ENCODE measurements around the gene TRIM33.
A peak's percentile ranks its signal among the peaks of the same experiment; 100 is the strongest.

The TRIM33 gene

DNA sequence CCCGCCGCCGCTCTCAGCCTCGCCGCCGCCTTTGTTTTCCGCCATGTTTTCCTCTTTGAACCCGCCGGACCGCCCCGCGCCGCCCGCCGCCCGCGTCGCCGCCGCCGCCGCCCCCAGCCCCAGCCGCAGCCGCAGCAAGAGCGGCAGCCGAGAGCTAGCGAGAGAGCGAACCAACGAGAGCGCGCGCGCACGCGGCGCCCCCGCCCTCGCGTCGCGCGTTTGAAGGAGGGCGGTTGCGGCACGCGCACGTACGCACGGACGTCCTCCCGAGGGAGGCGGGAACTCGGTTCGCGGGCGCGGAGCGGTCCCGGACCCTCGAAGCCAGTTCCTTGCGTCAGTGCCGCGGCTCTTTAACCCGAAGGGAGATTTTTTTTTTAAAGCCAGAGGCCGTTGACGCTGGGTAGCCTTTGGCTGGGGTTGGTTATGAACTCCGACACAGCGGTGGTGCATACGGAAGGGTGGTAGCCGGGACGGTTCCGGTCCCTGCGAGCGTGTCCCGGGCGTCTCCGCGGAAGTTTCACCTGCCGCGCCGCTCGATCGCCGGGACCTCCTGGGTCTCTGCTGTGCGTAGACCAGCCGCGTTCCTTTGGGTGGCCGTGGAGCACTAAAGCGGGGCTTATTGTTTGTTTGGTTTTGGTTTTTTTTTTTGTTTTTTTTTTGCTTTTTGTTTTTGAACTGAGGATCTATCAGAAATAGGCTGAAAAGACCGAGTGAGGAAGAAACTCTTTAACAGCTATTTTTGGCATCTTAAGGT is at the start of gene TRIM33:
Gene TRIM33 (minus strand): TSS at position 172 of the 754 bp plus-strand sequence. CDS start 127 bp downstream, at position 45.
- DNase-seq: peak; percentile 92

DNA sequence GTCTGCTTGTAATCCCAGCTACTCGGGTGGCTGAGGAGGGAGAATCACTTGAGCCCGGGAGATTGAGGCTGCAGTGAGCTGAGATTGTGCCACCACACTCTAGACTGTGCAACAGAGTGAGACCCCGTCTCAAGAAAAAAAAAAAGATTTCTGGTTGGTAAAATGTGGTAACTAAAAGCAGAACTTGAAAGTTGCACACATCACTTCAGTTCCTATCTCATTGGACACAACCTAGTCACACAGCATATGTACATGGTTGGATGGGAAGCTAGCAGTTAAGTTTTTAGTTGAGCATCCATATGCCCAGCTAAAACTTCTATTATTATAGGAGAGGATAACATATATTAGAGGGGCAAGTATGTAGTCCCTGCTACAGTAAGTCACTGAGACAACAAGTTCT is 48.4 kb upstream of the TRIM33 start:
- DNase-seq: no peak

DNA sequence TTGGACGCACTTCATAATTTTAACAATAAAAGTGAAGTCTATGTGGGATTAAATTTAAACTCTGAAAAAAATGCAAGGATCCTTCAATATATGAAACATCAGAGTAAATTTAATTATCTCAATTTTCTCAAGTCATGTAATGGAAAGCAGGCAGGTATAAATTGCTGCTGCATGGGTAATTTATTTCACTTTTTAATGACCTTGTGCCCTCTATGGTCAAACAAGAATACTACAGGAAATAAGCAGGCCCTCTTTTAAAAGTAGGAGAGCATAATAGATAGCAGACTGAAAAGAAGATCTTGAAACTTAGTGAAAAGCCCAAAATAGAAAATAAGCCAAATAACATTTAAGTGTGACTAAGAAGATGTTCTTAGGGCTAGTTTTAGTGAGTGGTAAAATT is 47.5 kb upstream of the TRIM33 start:
- no peak for DNase-seq

DNA sequence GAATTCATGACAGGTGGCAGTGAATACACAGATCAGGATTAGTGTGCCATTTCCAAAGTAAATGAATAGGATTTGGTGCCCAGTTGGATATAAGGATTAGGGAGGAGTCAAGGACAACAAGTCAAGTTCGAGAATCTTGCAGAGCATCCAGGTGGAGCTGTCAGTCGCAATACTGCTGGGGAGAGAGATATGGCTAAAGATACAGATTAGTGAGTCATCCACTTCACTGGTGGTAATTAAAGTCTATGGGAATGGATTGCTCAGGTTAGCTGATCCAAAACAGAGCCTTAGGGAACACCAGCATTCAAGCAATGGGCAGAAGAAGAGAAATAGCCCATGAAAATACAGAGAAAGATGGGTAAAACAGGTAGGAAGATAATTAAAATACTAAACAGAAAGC is 43.6 kb upstream of the TRIM33 start:
- DNase-seq: no peak

DNA sequence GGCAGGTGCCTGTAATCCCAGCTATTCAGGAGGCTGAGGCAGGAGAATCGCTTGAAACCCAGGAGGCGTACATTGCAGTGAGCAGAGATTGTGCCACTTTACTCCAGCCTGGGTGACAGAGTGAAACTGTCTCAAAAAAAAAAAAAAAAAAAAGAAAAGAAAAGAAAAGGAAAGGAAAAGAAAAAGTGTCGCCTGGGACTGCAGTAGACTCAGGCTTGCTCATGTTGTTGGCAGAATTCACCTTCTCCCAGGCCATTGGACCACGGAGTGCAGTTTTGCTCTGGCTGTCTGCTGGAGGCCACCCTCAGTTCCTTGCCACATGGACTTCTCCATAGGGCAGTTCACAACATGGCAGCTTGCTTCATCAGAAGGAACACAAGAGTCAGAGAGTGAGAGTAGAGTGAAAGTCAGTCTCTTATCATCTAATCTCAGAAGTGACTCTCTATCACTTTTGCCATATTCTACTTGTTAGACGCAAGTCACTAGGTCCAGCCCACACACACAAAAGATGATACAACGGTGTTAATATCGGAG is 41.2 kb upstream of the TRIM33 start:
- no peak for DNase-seq

DNA sequence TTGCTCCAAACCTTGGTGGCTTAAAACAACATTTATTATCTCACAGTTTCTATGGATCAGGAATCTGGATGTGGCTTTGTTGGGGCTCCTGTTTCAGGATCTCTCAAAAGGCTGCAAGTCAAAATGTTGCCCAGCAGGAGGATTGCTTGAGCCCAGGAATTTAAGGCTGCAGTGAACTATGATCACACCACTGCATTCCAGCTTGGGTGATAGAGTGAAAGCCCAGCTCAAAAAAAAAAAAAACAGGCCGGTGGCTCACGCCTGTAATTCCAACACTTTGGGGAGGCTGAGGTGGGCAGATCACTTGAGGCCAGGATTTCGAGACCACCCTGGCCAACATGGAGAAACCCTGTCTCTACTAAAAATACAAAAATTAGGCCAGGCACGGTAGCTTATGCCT is 40.4 kb upstream of the TRIM33 start:
- no peak for DNase-seq

DNA sequence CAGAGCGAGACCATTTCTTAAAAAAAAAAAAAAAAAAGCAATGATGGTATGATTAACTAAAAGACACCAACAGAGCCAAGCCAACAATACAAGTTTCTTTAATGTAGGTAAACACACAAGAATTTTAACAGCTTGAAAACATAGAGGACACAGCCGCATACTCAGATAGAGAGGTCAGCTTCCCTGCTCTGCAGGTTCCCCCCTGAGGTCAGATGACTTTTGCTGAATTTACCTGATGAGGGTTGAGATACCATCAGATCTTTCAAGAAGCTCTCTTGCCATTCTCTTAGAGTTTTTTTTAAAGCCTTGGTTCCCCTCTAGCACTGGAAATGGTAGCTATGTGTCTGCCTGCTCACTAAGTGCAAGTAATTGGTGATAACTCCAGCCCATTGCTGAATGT is 39.3 kb upstream of the TRIM33 start:
- DNase-seq: no peak

DNA sequence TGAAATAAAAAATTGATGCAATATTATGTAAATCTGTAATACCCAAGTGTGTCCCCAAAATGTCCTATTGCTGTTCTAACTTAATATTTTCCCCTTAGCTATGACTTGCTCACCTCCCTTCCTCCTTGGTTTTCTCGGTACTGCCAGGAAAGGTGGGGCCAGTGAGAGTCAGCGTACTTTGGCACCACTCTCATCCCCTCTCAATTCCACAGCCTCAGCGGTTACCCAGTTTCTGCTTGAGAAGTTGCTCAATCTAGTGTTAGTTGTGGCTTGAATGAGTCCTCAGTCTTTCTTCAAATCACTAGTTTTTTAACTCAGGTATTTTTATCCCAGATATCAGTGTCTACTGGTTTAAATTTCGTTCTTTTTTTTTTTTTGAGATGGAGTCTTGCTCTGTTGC is 38.1 kb upstream of the TRIM33 start:
- DNase-seq: no peak

DNA sequence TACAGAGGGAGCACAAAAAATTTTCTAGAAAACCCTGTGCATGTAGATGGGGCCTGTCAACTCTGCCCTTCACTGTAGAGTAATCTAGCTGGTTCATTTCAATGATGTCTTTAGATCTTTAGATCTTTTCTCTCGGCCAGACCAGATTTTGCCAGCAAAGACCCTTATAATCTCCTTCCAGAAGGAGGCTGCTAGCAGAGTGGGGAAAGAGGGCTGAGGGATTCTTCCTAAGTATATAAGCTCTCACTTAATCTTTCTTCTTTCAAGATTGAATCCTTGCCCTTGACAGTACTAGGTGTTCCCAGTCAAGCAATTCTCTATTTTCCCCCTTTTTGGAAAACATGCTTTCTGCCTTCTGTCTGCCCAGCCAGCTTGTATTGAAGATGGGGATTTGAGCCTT is 36.1 kb upstream of the TRIM33 start:
- DNase-seq: no peak

DNA sequence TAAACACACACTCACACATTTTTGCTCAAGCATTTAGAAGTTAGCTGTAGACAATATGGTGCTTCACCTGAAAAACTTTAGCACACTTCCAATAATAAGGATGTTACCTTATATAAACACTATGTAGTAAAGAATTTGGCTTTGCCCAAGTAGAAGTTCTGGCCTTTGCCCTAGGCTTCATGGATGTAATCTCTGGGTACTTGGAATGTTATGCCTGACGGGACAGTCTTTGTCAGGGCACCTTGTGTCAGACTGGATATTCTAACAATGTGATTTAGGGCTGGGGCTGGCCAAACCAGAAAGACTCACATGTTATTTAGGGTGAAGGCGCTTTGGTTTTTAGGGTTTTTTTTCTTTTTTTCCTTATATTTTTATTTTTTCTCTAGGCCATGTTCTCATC is 34.8 kb upstream of the TRIM33 start:
- DNase-seq: no peak

DNA sequence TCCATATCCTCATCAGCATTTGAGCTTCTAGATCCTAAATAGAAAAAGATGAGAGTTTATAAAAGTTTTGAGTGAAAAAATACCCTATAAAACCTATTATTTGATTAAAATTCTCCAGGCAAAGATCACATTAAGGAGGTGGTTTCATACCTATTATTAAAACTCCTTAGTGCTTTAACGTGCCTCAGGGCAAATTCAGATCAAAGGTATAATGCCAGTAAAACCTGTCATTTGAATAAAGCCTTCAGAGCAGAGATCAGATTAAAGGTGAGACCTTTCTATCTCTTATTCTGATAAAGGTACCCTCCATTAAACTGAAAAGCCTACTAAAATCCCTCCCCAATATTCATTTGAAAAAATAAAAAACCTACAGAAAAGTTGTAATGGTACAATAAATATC is 34.3 kb upstream of the TRIM33 start:
- no peak for DNase-seq

DNA sequence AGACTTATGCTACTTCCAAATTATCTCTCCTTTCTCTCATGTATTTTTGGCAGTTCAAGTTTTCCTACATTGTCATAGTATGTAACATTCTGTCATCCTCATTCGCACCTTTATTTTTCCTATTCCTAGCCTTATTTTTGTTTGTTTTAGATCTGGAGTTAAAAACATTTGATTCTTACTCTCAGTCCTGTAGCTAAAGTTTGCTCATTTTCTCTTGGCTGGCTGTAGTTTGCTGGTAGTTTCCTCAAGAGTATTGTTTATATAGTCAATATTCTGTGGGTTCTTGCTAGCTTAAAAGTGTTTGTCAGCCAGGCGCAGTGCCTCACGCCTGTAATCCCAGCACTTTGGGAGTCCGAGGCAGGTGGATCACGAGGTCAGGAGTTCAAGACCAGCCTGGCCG is 29.8 kb upstream of the TRIM33 start:
- no peak for DNase-seq

DNA sequence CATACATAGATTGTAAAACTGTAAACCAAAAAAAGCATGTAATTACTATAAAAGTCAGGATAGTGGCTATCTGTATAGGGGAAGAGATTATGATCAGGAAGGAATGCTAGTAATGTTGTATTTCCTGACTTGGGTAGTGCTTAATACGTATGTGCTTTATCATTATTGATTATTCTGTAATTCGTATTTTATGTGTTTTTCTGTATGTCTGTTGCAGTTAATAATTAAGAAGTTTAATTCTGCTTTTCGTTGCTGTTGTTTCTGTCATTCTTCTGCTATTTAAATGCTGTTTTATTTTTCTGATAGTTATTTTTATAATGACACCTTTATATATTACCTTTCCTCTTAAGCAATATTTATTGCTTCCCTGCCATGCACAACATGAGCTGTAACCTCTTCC is 29.3 kb upstream of the TRIM33 start:
- no peak for DNase-seq

DNA sequence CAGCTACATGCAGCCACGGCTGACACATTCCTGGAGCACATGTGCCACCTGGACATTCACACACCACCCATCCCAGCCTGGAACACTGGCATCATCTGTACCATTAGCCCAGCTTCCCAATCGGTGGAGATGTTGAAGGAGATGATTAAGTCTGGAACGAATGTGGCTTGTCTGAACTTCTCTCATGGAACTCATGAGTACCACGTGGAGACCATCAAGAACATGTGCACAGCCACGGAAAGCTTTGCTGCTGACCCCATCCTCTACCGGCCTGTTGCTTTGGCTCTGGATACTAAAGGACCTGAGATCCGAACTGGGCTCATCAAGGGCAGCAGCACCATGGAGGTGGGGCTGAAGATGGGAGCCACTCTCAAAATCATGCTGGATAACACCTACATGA is 25.0 kb upstream of the TRIM33 start:
- no peak for DNase-seq

DNA sequence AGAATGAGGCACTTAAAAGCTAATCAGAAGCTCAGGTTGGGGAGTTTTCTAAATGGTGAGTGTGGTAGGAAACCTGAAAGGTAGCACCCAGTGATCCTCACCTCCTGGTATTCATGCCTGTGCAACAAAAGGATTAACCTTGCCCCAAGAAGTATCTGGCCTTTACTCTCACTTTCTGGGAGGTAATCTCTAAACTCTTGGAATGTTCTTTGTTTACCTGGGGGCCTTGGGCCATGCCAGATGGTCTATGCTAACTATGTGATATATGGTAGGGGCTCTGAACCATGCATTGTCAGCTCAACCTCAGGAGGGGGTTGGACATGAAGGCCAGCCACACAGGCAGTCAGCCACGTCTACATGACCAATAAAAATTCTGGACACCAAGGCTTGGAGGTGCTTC is 24.4 kb upstream of the TRIM33 start:
- DNase-seq: no peak

DNA sequence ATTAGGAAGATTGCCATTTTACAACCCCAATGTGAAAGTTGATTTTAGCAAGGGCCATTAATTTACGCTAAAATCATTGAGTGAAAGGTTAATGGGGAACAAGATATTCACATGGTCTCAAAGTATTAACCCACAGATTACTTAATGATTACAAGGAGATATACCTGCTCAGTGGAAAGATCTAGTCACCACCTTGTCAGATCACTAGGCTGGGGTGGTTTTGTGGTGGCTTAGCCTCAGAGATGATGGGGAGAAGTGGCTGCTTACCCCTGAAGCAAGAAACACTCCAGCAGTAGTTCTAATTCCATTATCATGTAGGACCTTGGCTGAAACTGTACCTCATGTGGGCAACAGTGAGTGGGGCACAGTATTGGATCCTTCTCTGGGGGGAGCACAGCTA is 20.1 kb upstream of the TRIM33 start:
- no peak for DNase-seq

DNA sequence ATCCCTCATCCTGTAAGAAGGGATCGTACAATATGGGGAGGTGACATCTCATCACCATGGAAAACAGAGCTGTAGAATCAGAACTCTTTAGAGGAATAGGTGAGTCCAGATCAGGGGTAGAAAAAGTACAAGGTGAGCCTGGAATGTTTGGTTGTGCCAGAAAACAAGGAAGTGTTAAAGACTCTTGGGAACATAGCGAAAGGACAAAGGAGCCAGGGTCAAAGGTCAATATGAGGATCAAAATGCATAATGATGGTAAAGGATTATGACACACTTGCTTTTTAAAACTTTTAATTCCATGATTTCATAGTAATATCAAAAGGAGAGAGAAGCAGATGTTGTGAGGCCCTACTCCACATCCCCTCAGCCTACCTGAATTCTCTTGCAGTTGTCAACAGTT is 19.2 kb upstream of the TRIM33 start:
- DNase-seq: no peak

DNA sequence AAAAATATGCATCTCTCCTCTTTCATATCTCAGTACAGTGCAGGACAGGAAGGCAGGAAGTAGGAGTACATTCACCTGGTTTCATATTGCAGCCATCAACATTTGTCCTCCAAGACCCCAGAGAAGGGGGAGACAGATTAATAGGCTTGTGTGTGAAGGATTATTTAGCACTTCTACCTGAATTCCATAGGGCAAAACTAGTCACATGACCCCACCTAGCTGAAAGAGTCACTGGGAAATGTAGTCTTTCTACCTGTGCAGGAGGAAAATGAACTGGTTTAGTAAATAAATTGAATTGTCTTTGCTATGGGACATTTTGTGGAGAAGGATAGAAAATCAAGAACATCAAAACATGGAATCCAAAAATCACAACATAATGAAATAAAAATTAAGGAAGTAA is 13.9 kb upstream of the TRIM33 start:
- no peak for DNase-seq

DNA sequence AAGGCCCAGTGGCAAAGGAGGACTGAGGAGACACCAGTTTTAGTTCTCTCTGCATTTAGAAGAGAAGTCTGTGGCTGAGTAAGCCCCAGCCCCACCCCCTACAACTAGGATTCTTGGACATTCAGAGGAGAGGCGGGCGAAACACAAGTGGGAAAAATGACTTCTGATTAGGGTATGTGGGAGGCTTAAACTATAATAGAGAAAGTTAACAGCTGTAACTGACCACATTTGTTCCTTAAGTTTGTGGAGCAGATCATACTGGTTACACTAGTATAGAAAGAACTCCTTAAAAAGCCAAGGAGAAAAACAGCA is 11.2 kb upstream of the TRIM33 start:
- no peak for DNase-seq

DNA sequence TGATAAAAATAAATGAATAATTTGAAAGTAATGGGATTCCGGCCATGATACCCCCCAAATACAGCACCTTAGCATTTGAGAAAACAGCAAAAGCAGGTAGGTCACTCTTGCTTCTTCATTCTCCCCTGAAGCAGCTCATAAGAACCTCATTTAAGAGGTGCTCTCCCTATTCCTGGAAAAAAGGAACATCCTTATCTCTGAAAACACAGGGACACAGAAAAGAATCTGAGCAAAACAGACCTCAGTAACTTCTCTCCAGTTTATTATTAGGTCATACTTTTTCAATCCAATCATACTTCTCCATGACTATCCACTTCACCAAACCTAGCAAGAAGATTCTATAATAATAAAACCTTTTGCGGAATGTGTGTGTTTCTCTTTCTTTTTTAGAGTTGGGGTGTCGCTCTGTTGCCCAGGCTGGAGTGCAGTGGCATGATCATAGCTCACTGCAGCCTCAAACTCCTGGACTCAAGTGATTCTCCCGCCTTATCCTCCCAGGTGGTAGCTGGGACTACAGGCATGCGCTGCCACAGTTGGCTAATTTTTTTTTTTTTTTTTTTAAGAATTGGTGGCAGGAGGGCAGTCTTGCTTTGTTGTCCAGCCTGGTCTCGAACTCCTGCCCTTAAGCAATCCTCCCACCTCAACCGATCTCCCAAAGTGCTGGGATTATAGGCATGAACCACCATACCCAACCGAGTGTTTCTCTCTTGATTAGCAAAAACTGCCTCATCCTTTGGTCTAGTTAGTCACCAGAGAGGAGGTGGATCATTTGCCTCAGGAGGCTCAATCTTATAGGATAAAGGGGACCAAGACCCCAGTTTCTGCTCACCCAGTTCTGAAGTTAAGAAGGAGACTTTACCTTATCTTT is 10.6 kb upstream of the TRIM33 start:
- DNase-seq: no peak

DNA sequence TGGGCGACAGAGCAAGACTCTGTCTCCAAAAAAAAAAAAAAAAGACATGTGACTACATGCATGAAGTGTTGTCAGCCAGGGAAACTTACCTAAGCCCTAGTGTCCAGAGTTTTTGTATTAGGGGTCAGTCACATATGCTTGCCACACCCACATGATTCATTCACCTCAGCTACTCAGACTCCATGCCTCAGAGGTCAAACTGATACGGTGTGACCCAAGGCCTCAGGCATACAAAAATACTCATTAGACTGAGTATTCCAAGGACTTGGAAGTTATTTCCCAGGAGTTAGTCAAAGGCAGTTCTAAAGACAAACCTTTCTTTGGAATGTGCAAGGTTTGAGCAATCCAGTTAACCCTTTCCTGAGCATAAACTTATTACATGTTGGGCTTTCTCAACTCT is 6.3 kb upstream of the TRIM33 start:
- no peak for DNase-seq

DNA sequence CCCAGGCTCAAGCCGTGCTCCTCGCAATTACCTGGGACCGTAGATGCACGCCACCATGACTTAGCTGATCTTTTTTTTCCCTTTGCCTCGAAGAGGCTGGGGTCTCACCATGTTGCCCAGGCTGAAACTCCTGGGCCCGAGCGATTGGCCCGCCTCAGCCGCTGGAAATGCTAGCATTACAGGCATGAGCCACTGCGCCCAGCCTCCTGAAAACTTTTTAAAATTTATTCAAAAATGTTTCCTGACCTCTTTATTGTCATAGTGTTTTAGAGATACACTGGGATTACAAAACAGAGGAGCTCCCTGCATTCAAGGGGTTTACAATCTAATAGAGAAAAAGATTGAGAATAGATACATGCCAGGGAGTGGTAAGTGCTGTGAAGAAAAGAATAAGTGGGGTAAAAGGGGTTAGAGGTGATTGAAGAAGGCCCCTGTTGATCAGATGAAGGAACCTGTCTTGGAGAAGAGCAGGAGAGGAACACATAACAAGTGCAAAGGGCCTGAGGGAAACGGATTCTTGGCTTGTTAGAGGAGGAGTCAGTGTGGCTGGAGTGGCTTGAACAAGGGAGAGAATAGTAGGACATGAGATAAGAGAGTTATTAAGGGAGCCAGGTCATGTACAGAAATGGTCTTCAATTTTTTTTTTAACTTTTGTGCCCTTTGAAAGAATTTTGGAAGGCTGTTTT is 1.7 kb upstream of the TRIM33 start:
- DNase-seq: no peak

DNA sequence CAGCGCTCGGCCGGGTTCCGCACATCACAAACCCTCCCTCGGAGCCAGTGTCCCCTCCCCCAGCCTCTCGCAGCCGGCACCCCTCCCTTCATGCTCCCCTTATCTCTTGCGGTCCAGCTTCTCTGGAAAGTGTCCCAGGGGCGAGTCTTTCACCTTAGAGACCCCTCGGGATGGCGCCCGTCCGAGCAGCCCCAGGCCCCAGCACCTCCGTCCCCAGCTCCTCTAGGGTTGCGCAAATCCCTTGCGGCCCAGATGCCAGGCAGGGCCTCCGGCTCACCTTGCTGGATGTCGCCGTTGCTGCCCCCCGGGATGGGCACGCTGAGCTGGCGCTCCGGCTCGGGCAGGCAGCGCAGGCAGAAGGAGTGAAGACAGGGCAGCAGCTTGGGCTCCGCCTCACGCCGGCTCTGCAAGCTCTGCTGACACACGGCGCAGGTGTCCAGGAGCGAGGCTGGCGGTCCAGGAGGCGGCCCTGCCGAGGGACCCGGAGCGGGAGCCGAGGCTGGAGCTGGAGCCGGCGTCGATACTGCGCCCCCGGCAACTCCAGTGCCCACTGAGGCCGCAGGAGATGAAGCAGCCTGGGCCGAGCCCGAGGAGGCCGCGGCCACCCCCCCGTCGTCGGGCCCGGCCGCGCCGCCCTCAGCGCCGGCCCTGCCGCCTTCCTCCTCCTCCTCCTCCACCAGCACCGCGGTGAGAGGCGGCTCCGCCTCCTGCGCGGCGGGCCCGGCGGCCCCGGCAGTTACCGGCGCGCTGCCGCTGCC is 550 bp downstream of the TRIM33 start:
- DNase-seq: peak; percentile 40
